Immature natural killer cell (primary cell): ENCODE data around the gene CRCP. TPM values are rescaled to one million over a fixed set of nuclear protein-coding genes. Genes with fewer than 3 reads are reported as not detected.
"Not testable (repeated sequence)": the region's sequence is repeated elsewhere in the genome, so short reads cannot be mapped to it uniquely, and the experiment has no call there.

Experiments used
- DNase-seq, 3 donors: peaks; one replicate each; pipeline ENCODE4 v3.0.0; 2022; ENCODE audit warnings: mixed read lengths in 1 of 3
- H3K27ac Mint-ChIP-seq, 6 donors: one replicate each; pipeline ENCODE4 v1.8.0; 2020; ENCODE audit warnings: mixed read lengths in 6 of 6, mild to moderate bottlenecking in 5 of 6, inconsistent platforms in 4 of 6, moderate library complexity in 3 of 6
- H3K27me3 Mint-ChIP-seq, 3 donors: one replicate each; pipeline ENCODE4 v1.8.0; 2020 to 2021; ENCODE audit warnings: low read depth in 3 of 3, mild to moderate bottlenecking in 3 of 3, mixed read lengths in 3 of 3, moderate library complexity in 3 of 3, inconsistent platforms in 1 of 3
- H3K36me3 Mint-ChIP-seq, 3 donors: one replicate each; pipeline ENCODE4 v1.8.0; 2020; ENCODE audit warnings: mixed read lengths in 3 of 3, inconsistent platforms in 2 of 3, mild to moderate bottlenecking in 2 of 3
- H3K4me1 Mint-ChIP-seq, 2 donors: one replicate each; pipeline ENCODE4 v1.8.0; 2020; ENCODE audit warnings: inconsistent platforms in 2 of 2, mild to moderate bottlenecking in 2 of 2, mixed read lengths in 2 of 2, moderate library complexity in 1 of 2
- H3K4me3 Mint-ChIP-seq, 5 donors: one replicate each; pipeline ENCODE4 v1.8.0; 2020; ENCODE audit warnings: mild to moderate bottlenecking in 5 of 5, mixed read lengths in 5 of 5, inconsistent platforms in 3 of 5, moderate library complexity in 3 of 5
- H3K9me3 Mint-ChIP-seq, 6 donors: one replicate each; pipeline ENCODE4 v1.8.0; 2020; ENCODE audit warnings: mild to moderate bottlenecking in 6 of 6, mixed read lengths in 6 of 6, inconsistent platforms in 4 of 6, moderate library complexity in 3 of 6
- polyA plus RNA-seq, 3 donors: library from polyadenylated mRNA; unstranded; fragments of 300-500 nt; fragmentation: Illumina TruSeq; gene quantifications; one replicate each; pipeline ENCODE4 v1.2.3, GENCODE V29; 2021

CRCP gene
- polyA plus RNA-seq = 10 to 100 TPM; 19.2 to 62.2 (median 23.2) TPM

DNA sequence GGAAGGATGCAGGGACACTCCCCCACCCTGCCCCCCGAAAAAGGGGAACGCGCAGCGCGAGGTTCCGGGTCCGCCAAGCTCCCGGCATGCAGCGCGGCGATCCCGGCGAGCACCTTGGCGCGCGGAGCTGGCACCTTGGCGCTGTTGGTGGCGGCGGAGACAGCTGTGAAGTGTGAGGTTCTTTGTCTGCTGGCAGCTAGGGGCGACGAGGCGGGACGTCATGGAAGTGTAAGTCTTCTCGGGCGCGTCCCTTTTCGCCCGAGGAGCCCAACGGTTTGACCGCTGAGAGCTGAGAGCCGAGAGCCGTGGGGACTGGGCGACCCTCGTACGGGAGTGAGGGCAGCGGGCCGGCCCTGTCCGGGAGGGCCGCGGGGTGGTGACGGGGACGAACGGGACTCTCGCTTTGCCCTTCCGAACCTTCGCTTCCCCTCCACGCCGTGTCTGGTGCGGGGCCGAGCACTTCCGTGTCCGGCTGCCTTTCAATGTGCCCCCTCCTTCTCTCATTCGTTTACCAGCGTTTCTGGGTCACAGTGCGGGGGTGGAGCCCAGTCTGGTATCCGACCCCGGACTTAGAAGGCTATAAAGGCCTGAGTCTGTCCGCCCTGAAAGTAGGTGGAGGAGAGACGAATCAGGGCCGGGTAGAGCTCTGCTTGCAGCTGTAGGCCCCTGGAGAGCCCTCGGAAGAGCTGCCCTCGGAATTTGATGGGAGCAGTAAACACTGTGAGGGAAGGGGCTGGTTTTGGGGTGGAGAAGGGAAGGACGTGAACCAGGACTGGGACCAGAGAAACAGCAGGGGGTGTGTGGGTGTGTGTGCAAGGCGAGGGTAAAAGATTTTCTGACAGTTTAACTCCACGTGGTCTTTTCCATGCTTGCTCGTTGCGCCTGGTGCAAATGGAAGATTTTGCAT lies at the start of gene CRCP:
CRCP (plus strand) TSS at position 105 of the 907 bp plus-strand sequence; CDS start at position 221, 116 bp downstream.
- Mint-ChIP-seq H3K4me1 (peaks cover 45 to 55% of the 10 kb centered on the region in 2 donors), H3K9me3 (no peaks in the 10 kb centered on the region), H3K27me3 (peaks cover 14 to 23% (median 16%) of the 10 kb centered on the region in 3 donors), H3K4me3 (peak within 1 kb of the TSS; percentile 93 to 99 (median 97)), H3K27ac (peak within 1 kb of the TSS; percentile 99 to 100 (median 100)), H3K36me3 (no peaks in the 10 kb centered on the region)
- DNase-seq = peak; percentile 89 to 90 (median 89)

DNA sequence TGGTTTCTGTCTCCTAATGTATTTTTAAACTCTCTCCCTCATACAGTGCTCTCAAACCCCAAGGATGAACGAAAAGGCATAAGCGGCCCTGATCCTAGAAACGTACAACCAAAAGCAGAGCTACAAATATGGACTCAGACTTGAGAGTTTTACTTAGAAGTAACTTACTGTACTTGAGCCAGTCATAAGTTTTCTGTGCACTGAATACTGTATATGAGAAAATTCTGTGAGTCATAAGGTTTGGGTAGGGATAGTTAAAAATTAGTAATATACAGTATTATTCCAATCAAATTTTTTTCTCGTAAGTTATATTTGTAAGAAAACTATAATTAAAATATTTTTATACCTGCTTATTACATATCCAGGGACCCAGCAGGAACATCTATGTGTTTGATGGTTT lies 44.9 kb upstream of the CRCP start:
- H3K4me1 Mint-ChIP-seq = no peaks in the 10 kb centered on the region
- H3K4me3 Mint-ChIP-seq = no peak overlapping the region
- H3K9me3 Mint-ChIP-seq = no peaks in the 10 kb centered on the region
- H3K27ac Mint-ChIP-seq = no peak overlapping the region
- DNase-seq = no peak
- H3K36me3 Mint-ChIP-seq = no peaks in the 10 kb centered on the region
- peaks cover 0 to 3% (median 0%) of the 10 kb centered on the region in 3 donors for H3K27me3 Mint-ChIP-seq

DNA sequence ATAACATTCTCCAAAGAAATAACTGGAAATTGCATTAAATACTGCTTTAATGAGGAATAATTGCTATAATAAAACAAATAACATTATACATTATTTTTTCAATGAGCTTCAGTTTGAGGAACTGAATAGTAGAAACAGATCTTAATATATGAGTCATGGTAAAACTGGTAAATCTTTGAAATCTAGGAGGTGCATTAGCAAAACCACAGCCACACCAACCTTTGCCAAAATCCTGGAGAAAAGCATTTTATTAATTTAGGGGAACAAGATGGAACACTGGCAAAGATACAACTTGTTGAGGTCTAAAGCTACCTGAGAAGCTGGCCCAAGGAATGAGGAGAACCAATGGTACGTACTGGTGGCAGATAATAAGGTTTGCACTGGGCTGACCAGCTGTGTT lies 44.4 kb upstream of the CRCP start:
- H3K4me1 Mint-ChIP-seq = peaks cover 1 to 3% of the 10 kb centered on the region in 2 donors
- H3K27me3 Mint-ChIP-seq = peaks cover 0 to 3% (median 1%) of the 10 kb centered on the region in 3 donors
- DNase-seq = no peak
- H3K27ac Mint-ChIP-seq = peak overlapping the region in 1 of 6 donors; percentile 58
- H3K36me3 Mint-ChIP-seq = no peaks in the 10 kb centered on the region
- no peak overlapping the region for H3K4me3 Mint-ChIP-seq
- H3K9me3 Mint-ChIP-seq = no peaks in the 10 kb centered on the region

DNA sequence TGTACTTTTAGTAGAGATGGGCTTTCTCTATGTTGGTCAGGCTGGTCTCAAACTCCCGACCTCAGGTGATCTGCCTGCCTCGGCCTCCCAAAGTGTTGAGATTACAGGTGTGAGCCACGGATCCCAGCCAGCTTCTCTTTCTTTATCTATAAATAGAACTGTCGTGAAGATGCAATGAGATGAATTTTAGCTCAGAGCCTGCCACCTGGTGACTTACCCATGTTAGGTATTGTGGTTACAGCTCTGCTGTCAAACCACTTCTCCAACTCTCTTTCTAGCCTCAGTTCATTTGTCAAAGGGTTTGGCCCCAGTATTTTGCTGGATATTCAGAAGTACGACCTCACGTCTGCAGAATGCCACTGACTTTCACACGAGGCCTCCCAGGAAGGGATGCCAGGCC lies 42.4 kb upstream of the CRCP start:
- Mint-ChIP-seq H3K27ac (peak overlapping the region in 1 of 6 donors; percentile 18), H3K4me1 (peaks cover 15 to 17% of the 10 kb centered on the region in 2 donors)
- not testable (repeated sequence) for H3K9me3 Mint-ChIP-seq, H3K36me3 Mint-ChIP-seq, H3K4me3 Mint-ChIP-seq, H3K27me3 Mint-ChIP-seq, DNase-seq

DNA sequence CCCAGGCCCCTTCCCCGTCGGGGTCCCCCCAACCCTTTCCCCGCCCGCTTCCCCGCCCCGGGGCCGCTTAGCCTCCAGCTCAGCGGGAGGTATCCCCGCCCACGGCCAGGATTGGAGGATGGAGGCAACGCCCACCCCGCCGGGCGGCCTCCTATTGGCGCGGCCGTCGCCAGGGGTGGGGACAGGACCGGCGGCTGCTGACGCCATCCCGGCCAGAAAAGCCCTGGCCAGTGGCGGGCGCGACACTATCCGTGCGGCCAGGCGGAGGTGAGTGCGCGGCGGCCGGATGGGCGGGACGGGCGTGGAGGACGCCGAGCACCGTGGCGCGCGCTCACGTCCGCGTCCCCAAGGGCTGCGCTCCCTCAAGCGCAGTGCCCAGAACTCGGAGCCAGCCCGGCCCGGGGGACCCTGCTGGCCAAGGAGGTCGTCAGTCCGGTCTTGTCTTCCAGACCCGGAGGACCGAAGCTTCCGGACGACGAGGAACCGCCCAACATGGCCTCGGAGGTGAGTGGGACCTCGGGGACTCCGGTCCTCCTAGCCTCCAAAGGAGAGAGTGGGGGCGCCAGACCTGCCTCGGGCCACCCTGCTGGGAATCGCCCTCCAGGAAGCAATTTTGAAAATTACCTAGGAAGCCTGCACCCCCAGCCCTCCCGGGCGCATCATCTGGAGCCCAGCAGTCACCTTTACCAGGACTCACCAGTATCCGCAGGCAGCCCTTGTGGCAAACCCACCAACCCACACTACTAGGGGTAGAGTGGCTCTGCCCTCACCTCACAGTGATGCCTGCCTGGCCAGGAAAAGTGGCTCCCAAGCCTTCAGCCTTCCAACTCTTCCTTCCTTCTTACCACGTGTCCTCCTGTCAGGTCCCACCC lies 38.8 kb upstream of the CRCP start, which contains the start of gene ASL:
ASL (plus strand) TSS at position 230 of the 872 bp plus-strand sequence; CDS start at position 493, 263 bp downstream.
- Mint-ChIP-seq H3K27ac (peak within 1 kb of the TSS; percentile 81 to 94 (median 90)), H3K9me3 (no peaks in the 10 kb centered on the region), H3K4me3 (peak within 1 kb of the TSS; percentile 85 to 92 (median 89)), H3K27me3 (peaks cover 2 to 6% (median 4%) of the 10 kb centered on the region in 3 donors), H3K36me3 (no peaks in the 10 kb centered on the region), H3K4me1 (peaks cover 20 to 24% of the 10 kb centered on the region in 2 donors)
- DNase-seq = peak; percentile 91 to 92 (median 92)

DNA sequence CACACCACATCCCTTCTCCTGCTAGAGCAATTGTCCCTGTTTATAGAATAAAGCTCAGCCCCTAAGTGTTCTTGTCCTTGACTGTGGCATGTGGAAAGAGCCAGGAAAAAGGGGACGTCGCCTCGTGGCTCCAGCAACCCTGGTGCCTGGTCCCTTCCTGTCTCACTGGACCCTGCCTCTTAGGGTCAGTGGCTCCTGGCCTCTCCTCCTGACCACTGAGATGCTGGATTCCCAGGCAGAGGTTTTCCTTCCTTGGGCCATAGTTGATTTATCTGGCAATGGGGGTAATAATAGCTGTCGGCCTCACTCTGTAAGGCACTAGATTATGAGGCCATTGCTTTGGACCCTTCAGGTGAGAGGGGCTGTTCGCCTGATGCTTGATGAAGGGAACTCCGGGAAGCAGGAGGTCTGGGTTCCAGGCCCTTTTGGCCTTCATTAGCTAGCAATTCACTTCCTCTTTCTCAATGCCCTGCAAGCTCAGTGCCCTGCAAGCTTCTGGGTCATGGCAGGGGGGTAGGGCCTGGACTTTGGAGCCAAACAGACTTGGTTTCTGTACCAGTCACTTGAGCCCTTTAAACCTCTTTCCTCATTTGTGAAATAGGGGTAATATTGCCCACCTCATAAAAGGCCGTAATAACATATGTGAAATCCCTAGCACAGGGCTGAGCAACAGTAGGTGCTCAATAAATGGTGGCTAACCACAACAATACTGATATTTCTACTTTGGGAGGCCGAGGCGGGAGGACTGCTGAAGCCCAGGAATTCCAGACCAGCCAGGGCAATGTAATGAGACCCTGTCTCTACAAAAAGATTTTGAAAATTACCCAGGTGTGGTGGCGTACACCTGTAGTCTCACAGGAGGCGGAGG lies 38.0 kb upstream of the CRCP start:
- Mint-ChIP-seq H3K9me3 (no peaks in the 10 kb centered on the region), H3K27ac (peak overlapping the region; percentile 81 to 92 (median 89)), H3K4me1 (peaks cover 20 to 24% of the 10 kb centered on the region in 2 donors), H3K27me3 (peaks cover 2 to 6% (median 4%) of the 10 kb centered on the region in 3 donors), H3K36me3 (no peaks in the 10 kb centered on the region), H3K4me3 (peak overlapping the region; percentile 85 to 92 (median 89))
- DNase-seq = no peak

DNA sequence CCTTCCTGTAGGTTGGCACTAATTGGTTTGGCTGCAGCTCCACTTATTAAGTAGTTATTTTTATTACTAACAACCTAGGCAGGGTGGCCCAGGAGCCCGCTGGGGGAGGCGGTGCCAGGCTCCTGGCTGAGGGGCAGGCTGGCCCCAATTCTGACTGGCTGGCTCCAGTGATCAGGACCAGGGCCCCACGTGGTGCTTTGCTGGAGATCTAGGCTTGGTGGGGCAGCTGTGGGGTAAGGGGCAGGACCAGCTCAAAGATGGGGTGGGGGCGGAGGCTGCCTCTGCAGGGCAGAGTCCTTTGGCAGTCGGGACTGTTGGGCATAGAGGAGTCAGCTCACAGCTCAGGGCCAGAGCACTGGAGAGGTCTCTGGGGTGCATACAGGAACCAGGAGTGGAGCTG lies 36.6 kb upstream of the CRCP start:
- peak overlapping the region in 4 of 6 donors; percentile 20 to 80 (median 50) for H3K27ac Mint-ChIP-seq
- H3K4me1 Mint-ChIP-seq = peaks cover 20 to 24% of the 10 kb centered on the region in 2 donors
- peaks cover 2 to 6% (median 2%) of the 10 kb centered on the region in 3 donors for H3K27me3 Mint-ChIP-seq
- DNase-seq = no peak
- H3K9me3 Mint-ChIP-seq = no peaks in the 10 kb centered on the region
- no peaks in the 10 kb centered on the region for H3K36me3 Mint-ChIP-seq
- peak overlapping the region in 2 of 5 donors; percentile 53 to 55 for H3K4me3 Mint-ChIP-seq

DNA sequence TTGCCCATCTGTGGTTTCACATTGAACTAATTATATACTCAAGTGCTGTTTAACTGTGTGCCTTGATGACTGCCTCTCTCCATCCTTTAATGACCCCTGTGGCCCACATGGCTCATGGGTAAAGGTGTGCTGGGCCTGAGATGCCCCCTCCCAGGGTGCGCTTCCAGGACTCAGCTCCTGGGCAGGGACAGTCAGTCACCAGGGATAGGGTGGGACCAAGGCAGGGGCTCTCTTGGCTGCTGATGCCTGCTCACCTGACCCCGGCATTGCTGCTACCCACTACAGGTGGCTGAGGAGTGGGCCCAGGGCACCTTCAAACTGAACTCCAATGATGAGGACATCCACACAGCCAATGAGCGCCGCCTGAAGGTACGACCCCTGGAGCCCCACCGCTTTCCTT lies 32.6 kb upstream of the CRCP start:
- H3K36me3 Mint-ChIP-seq = peaks cover 0 to 4% (median 0%) of the 10 kb centered on the region in 3 donors
- H3K4me1 Mint-ChIP-seq = peaks cover 7 to 8% of the 10 kb centered on the region in 2 donors
- H3K27me3 Mint-ChIP-seq = no peaks in the 10 kb centered on the region
- H3K4me3 Mint-ChIP-seq = no peak overlapping the region
- H3K9me3 Mint-ChIP-seq = no peaks in the 10 kb centered on the region
- DNase-seq = no peak
- H3K27ac Mint-ChIP-seq = no peak overlapping the region

DNA sequence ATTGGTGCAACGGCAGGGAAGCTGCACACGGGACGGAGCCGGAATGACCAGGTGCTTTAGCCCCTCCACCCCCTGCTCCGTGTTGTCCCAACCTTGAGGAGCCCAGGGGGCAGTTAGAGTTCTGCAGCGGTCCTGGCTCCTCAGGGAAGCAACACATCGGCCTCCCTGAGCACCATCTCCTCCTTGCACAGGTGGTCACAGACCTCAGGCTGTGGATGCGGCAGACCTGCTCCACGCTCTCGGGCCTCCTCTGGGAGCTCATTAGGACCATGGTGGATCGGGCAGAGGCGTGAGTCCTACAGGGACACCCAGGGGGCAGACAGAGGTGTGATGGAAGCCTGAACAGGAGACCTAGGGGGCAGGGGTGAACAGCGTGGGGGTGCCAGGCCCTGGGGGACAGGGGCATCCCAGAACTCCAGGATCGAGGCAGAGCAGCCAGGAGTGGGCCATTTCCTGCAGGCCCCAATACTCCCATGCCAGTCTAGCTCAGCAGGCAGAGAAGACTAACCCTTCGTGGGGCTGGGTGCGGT lies 31.7 kb upstream of the CRCP start:
- DNase-seq = no peak

DNA sequence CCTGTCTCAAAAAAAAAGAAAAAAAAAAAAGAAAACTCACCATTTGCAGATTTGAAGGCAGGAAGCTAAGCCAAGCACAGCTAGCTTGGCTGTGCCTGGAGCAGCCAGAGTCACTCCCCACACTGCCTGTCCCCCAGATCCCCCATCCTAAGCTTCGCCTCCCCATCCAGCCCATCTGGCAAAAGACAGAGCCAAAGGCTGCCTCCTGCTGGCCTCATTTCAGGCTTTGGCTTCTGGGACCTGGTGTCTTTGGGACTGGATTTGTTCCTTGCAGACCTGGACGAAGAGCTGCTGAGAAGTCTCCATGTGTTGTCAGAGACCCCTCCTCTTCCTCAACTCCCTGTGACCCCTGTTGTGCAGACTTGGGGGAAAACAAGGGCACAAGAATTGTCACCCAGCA lies 31.0 kb upstream of the CRCP start:
- Mint-ChIP-seq H3K9me3 (no peaks in the 10 kb centered on the region), H3K36me3 (peaks cover 0 to 4% (median 0%) of the 10 kb centered on the region in 3 donors), H3K4me3 (no peak overlapping the region), H3K4me1 (no peaks in the 10 kb centered on the region), H3K27me3 (no peaks in the 10 kb centered on the region), H3K27ac (no peak overlapping the region)
- DNase-seq = no peak

More for the DNA sequence above, 31.7 kb upstream of the CRCP start:
- H3K4me3 Mint-ChIP-seq = no peak overlapping the region
- no peaks in the 10 kb centered on the region for H3K27me3 Mint-ChIP-seq
- no peak overlapping the region for H3K27ac Mint-ChIP-seq
- no peaks in the 10 kb centered on the region for H3K9me3 Mint-ChIP-seq
- H3K36me3 Mint-ChIP-seq = peaks cover 0 to 4% (median 0%) of the 10 kb centered on the region in 3 donors
- H3K4me1 Mint-ChIP-seq = peaks cover 2% of the 10 kb centered on the region in 2 donors

DNA sequence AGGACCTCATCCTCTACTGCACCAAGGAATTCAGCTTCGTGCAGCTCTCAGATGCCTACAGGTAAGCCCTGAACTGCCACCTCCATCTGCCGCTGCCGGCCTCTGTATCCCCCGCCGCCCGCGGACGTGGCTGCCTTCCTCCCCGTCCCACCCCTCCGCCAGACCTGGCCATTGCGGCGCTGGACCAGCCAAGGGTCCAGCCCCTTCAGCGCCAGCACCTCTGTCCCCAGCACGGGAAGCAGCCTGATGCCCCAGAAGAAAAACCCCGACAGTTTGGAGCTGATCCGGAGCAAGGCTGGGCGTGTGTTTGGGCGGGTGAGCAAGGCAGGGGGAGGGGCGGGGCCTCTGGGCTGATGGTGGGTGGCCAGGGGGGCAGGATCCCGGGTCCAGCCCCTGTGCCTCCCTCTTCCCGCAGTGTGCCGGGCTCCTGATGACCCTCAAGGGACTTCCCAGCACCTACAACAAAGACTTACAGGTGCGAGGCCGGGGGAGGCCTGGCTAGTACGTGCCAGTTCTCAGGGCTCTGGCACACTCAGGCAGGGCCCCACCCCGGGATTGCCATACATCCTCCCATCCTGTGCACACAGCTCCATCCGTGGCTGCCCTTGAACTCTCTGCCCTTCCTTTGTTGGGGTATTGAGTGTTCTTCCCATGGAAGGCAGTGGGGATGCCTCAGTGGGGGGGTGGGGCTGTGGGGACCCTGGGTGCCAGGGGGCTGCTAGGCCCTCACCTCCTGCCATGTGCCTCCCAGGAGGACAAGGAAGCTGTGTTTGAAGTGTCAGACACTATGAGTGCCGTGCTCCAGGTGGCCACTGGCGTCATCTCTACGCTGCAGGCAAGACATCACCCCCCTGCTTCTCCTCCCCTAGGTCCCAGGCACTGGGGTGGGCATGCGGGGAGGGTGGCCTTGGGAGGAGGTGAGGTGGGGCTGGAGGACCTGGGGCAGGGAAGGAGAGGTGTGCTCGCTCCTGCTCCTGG lies 25.5 kb upstream of the CRCP start:
- no peak overlapping the region for H3K4me3 Mint-ChIP-seq
- H3K27me3 Mint-ChIP-seq = peaks cover 0 to 4% (median 0%) of the 10 kb centered on the region in 3 donors
- H3K27ac Mint-ChIP-seq = no peak overlapping the region
- DNase-seq = no peak
- H3K4me1 Mint-ChIP-seq = no peaks in the 10 kb centered on the region
- H3K36me3 Mint-ChIP-seq = peaks cover 0 to 4% (median 0%) of the 10 kb centered on the region in 3 donors
- no peaks in the 10 kb centered on the region for H3K9me3 Mint-ChIP-seq

DNA sequence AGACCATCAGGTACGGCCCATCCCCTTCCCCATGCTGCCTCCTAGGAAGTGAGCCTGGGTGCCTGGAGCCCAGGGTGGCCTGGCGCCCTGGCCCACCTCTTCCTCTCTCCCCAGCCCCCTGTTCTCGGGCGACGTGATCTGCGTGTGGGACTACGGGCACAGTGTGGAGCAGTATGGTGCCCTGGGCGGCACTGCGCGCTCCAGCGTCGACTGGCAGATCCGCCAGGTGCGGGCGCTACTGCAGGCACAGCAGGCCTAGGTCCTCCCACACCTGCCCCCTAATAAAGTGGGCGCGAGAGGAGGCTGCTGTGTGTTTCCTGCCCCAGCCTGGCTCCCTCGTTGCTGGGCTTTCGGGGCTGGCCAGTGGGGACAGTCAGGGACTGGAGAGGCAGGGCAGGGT lies 22.0 kb upstream of the CRCP start:
- H3K36me3 Mint-ChIP-seq = no peaks in the 10 kb centered on the region
- peaks cover 0 to 4% (median 0%) of the 10 kb centered on the region in 3 donors for H3K27me3 Mint-ChIP-seq
- no peak for DNase-seq
- H3K9me3 Mint-ChIP-seq = no peaks in the 10 kb centered on the region
- no peaks in the 10 kb centered on the region for H3K4me1 Mint-ChIP-seq
- H3K27ac Mint-ChIP-seq = no peak overlapping the region
- no peak overlapping the region for H3K4me3 Mint-ChIP-seq
